Stimulated activated memory B cell treated with anti-CD40 and anti-IgM and Interleukin-4, amounts not matched to agents 10 μg/mL and 1 μg/mL and 100 μg/mL, for 72 hours (primary cell): Measurements from ENCODE around the gene RDH12.
"Not testable (repeated sequence)": the region's sequence is repeated elsewhere in the genome, so short reads cannot be mapped to it uniquely, and the experiment has no call there.

Experiments
- ATAC-seq: fragments of 150-1000 bp; cut with Tn5 transposase; 2 replicates; pipeline ENCODE4 v1.10.0; 2021
- H3K27ac Mint-ChIP-seq: one replicate; pipeline ENCODE4 v1.8.0; 2022; ENCODE audit warnings: mild to moderate bottlenecking, mixed read lengths
- H3K27me3 Mint-ChIP-seq: one replicate; pipeline ENCODE4 v1.8.0; 2022; ENCODE audit warnings: mixed read lengths
- H3K36me3 Mint-ChIP-seq: one replicate; pipeline ENCODE4 v1.8.0; 2022; ENCODE audit warnings: mixed read lengths
- H3K4me1 Mint-ChIP-seq: one replicate; pipeline ENCODE4 v1.8.0; 2022; ENCODE audit warnings: mixed read lengths
- H3K4me3 Mint-ChIP-seq: one replicate; pipeline ENCODE4 v1.8.0; 2022; ENCODE audit warnings: mild to moderate bottlenecking, moderate library complexity, mixed read lengths
- H3K9me3 Mint-ChIP-seq: one replicate; pipeline ENCODE4 v1.8.0; 2022; ENCODE audit warnings: mixed read lengths

The RDH12 gene

GRCh38 chr14:67701492-67701891 lies at the start of gene RDH12:
TSS of gene RDH12 (plus strand) at chr14:67701886. CDS start at chr14:67722643, 20,757 bp downstream.
- H3K9me3 Mint-ChIP-seq, H3K4me3 Mint-ChIP-seq, H3K36me3 Mint-ChIP-seq, H3K4me1 Mint-ChIP-seq, ATAC-seq, H3K27me3 Mint-ChIP-seq, H3K27ac Mint-ChIP-seq: not testable (repeated sequence)

DNA sequence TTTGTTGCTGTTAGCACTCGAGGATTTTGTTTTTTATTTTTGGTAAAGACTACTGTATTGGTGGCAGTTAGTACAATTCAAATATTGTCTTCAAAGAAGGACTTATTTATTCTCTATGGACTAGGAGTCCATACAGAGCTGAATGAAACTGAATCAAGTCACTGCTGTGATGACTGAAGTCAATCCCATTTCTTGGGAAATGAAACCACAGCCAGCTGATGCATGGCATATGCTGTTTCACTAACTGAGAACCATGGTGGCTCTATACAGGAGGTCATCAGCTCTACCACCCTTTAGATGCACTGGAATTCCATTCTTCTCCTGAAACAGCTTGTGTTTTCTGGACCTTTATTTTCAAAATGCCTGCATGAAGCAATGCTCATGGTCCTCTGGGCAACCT lies 49.5 kb upstream of the RDH12 start:
- no peaks in the 10 kb centered on the region for H3K4me1 Mint-ChIP-seq
- H3K36me3 Mint-ChIP-seq = peaks cover 44% of the 10 kb centered on the region
- no peaks in the 10 kb centered on the region for H3K9me3 Mint-ChIP-seq
- H3K27ac Mint-ChIP-seq = no peak overlapping the region
- H3K4me3 Mint-ChIP-seq = no peak overlapping the region
- ATAC-seq = no peak
- H3K27me3 Mint-ChIP-seq = no peaks in the 10 kb centered on the region

DNA sequence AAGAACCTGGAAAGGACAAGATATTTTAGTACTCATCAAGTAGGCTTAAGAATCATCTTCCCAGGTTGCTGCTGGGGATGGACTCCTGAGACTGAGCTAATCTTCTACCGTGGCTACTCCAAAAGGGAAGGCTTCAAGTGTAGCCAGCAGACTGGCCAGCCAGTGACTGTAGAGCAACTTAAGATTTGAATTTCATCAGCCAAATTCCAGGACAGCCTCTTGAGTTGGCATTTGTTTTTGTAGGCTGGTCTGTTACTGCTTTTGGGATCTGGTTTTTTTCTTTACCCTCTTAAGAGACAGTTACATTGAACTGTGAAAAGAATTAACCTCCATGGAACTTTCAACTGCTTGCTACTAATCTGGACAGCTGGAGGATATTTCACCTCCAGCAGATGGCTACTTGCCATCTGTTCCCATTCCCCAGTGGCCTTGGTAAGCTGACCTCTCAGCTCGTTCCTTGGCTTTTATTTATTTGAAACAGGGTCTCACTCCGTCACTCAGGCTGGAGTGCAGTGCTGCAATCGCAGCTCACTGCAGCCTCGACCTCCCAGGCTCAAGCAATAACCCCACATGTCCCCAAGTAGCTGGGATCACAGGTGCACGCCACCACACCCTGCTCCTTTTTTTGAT lies 47.9 kb upstream of the RDH12 start:
- H3K9me3 Mint-ChIP-seq = no peaks in the 10 kb centered on the region
- H3K4me1 Mint-ChIP-seq = no peaks in the 10 kb centered on the region
- peaks cover 52% of the 10 kb centered on the region for H3K36me3 Mint-ChIP-seq
- H3K27ac Mint-ChIP-seq = no peak overlapping the region
- no peak for ATAC-seq
- H3K27me3 Mint-ChIP-seq = no peaks in the 10 kb centered on the region
- no peak overlapping the region for H3K4me3 Mint-ChIP-seq

- Mint-ChIP-seq H3K27me3 (no peaks in the 10 kb centered on the region), H3K27ac (no peak overlapping the region), H3K4me1 (peaks cover 22% of the 10 kb centered on the region), H3K36me3 (peaks cover 8% of the 10 kb centered on the region), H3K9me3 (no peaks in the 10 kb centered on the region), H3K4me3 (no peak overlapping the region)
- ATAC-seq = no peak
Observed at GRCh38 chr14:67663633-67664032, 38.1 kb upstream of the RDH12 start.

- Mint-ChIP-seq H3K36me3 (peaks cover 5% of the 10 kb centered on the region), H3K9me3 (no peaks in the 10 kb centered on the region), H3K27ac (peak overlapping the region; percentile 71), H3K27me3 (no peaks in the 10 kb centered on the region), H3K4me3 (no peak overlapping the region), H3K4me1 (peaks cover 41% of the 10 kb centered on the region)
- ATAC-seq = no peak
Observed at GRCh38 chr14:67665868-67666267, 35.8 kb upstream of the RDH12 start.

DNA sequence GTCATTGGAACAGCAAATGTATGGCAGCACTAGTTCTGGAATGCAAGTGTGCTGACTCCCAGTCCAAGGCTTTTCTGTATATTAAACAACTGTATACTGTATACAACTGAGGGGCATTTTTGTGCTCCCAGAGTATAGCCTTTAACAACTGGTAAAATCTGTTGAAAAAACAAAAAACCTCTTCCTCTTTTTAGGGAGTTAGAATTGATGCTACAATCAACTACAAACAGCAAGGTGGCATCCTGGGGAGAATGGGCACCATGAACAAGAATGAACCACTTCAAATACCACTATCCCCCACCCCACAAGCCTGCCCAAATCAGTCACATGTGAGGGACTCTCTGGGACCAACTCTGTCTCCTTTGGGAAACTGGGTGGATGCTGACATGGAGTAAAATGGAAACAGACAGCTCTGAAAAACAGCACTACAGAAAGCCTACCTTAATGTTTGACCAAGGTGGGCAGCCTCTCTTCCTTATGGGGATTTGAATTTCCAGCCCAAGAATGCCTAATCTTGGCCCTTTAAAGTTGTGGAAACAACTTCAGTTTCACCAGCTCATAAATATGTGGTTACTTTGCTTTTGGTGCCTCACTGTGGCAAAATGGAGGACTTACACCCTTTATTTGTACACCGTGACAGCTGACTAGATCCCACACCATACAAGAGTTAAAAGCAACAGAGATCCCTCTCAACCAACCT lies 34.8 kb upstream of the RDH12 start:
- H3K27ac Mint-ChIP-seq = peak overlapping the region; percentile 71
- H3K4me1 Mint-ChIP-seq = peaks cover 41% of the 10 kb centered on the region
- no peak overlapping the region for H3K4me3 Mint-ChIP-seq
- H3K36me3 Mint-ChIP-seq = peaks cover 5% of the 10 kb centered on the region
- no peaks in the 10 kb centered on the region for H3K27me3 Mint-ChIP-seq
- no peaks in the 10 kb centered on the region for H3K9me3 Mint-ChIP-seq
- ATAC-seq = peak; percentile 73

DNA sequence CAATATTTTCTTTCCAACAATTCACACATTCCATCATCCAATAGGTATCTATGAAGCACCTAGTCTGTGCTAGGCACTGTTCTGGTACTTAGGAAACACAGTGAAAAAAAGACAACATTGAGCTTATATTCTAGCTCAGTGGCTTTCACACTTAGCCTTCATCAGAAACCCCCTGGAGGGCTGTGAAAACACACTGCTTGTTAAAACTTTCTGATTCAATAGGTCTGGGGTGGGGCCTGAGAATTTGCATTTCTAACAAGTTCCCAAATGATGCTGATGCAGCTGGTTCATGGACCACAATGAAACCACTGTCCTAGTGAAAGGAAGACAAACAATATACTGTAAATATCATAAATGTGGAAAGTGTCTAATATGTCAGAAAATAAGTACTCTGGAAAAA lies 33.1 kb upstream of the RDH12 start:
- Mint-ChIP-seq H3K4me3 (no peak overlapping the region), H3K9me3 (no peaks in the 10 kb centered on the region), H3K36me3 (no peaks in the 10 kb centered on the region), H3K4me1 (peaks cover 57% of the 10 kb centered on the region), H3K27ac (peak overlapping the region; percentile 64), H3K27me3 (no peaks in the 10 kb centered on the region)
- ATAC-seq = no peak

- no peak for ATAC-seq
- H3K36me3 Mint-ChIP-seq = peaks cover 17% of the 10 kb centered on the region
- H3K4me1 Mint-ChIP-seq = peaks cover 53% of the 10 kb centered on the region
- H3K4me3 Mint-ChIP-seq = peak overlapping the region; percentile 89
- peak overlapping the region; percentile 94 for H3K27ac Mint-ChIP-seq
- no peaks in the 10 kb centered on the region for H3K27me3 Mint-ChIP-seq
- H3K9me3 Mint-ChIP-seq = no peaks in the 10 kb centered on the region
Observed at GRCh38 chr14:67673451-67673850, 28.2 kb upstream of the RDH12 start.

GRCh38 chr14:67674139-67674479 lies 27.6 kb upstream of the RDH12 start:
- peaks cover 46% of the 10 kb centered on the region for H3K4me1 Mint-ChIP-seq

DNA sequence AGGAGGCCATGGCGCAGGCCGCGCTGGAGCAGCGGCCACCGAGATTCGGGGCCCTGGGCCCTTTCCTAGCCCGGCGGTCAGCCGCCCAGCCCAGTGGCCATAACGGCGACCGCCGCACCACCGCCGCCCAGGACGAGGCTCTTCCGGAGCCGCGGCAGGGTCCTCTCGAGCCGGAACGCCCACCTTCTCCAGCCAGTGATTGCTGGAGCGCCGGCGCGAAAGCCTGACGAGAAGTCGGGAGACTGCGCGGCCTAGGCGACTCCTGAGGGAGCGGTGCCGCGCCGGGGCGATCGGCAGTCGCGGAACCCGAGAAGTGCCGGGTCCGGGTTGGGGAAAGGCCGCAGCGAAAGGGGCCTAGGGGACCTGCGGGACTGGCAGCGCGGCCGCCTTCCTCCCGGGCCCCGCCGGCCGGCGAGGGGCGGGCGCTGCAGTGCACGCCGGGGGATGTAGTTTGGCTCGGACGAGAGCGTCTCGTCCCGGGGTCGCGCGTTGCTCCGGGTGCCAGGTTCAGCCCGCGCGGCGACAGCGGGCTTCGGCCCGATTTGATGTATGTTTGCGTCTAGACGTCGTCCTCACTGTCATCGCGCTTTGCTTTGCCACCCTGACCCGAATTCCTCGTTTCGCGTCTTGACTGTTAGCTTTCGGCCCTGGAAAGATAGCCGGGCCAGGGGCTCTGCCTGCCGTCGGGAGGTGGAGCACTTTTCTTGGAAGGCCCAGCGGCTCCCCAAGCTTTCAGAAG lies 27.0 kb upstream of the RDH12 start, which contains the start of gene VTI1B:
TSS of gene VTI1B (minus strand) at position 153 of the 739 bp plus-strand sequence. CDS start at position 10, 143 bp downstream.
- no peaks in the 10 kb centered on the region for H3K9me3 Mint-ChIP-seq
- peak within 1 kb of the TSS; percentile 89 for H3K4me3 Mint-ChIP-seq
- H3K4me1 Mint-ChIP-seq = peaks cover 41% of the 10 kb centered on the region
- H3K27me3 Mint-ChIP-seq = no peaks in the 10 kb centered on the region
- H3K36me3 Mint-ChIP-seq = peaks cover 23% of the 10 kb centered on the region
- ATAC-seq = peak; percentile 98
- H3K27ac Mint-ChIP-seq = peak within 1 kb of the TSS; percentile 94

More at GRCh38 chr14:67674139-67674479, 27.6 kb upstream of the RDH12 start:
- H3K4me3 Mint-ChIP-seq = peak overlapping the region; percentile 89
- H3K27ac Mint-ChIP-seq = peak overlapping the region; percentile 94
- peak; percentile 69 for ATAC-seq
- H3K36me3 Mint-ChIP-seq = peaks cover 23% of the 10 kb centered on the region
- no peaks in the 10 kb centered on the region for H3K9me3 Mint-ChIP-seq
- H3K27me3 Mint-ChIP-seq = no peaks in the 10 kb centered on the region

- Mint-ChIP-seq H3K9me3 (no peaks in the 10 kb centered on the region), H3K36me3 (peaks cover 23% of the 10 kb centered on the region), H3K27ac (peak overlapping the region; percentile 94), H3K4me3 (peak overlapping the region; percentile 89), H3K4me1 (peaks cover 38% of the 10 kb centered on the region), H3K27me3 (no peaks in the 10 kb centered on the region)
- no peak for ATAC-seq
Observed at GRCh38 chr14:67675219-67675582, 26.5 kb upstream of the RDH12 start.

DNA sequence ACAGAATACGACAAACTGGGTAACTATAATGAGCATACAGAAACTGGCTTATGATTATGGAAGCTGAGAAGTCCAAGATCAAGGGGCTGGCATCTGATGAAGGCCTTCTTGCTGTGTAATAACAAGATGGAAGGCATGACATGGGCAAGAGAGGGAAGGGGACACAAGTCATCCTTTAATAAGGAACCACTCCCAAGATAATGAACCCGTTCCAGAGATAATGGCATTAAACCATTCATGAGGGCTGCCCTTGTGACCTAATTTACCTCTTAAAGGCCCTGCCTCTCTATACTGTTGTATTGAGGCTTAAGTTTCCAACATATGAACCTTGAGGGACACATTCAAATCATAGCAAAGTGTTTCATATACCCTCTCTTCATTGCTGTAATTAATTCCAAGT lies 22.7 kb upstream of the RDH12 start:
- Mint-ChIP-seq H3K4me3 (no peak overlapping the region), H3K4me1 (peaks cover 30% of the 10 kb centered on the region), H3K36me3 (peaks cover 46% of the 10 kb centered on the region), H3K27ac (no peak overlapping the region), H3K9me3 (no peaks in the 10 kb centered on the region), H3K27me3 (no peaks in the 10 kb centered on the region)
- no peak for ATAC-seq

- H3K27ac Mint-ChIP-seq = peak overlapping the region; percentile 58
- ATAC-seq = peak; percentile 92
- H3K27me3 Mint-ChIP-seq = no peaks in the 10 kb centered on the region
- H3K9me3 Mint-ChIP-seq = no peaks in the 10 kb centered on the region
- peaks cover 54% of the 10 kb centered on the region for H3K36me3 Mint-ChIP-seq
- H3K4me1 Mint-ChIP-seq = peaks cover 29% of the 10 kb centered on the region
- no peak overlapping the region for H3K4me3 Mint-ChIP-seq
Observed at GRCh38 chr14:67680121-67680602, 21.5 kb upstream of the RDH12 start.

DNA sequence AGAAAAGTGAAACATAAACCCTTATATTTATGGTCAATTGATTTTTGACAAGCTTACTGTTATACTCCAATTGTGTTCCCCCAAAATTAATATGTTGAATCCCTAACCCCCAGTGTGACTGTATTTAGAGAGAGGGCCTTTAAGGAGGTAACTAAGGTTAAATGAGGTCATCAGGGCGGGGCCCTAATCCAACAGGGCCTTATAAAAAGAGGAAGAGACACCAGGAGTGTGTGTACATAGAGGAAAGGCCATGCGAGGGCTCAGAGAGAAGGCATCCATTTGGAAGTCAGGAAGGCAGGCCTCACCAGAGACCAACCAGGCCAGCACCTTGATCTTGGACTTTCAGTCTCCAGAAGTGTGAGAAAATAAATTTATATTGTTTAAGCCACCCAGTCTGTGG lies 20.7 kb upstream of the RDH12 start:
- no peaks in the 10 kb centered on the region for H3K27me3 Mint-ChIP-seq
- peaks cover 29% of the 10 kb centered on the region for H3K4me1 Mint-ChIP-seq
- peak overlapping the region; percentile 58 for H3K27ac Mint-ChIP-seq
- peaks cover 61% of the 10 kb centered on the region for H3K36me3 Mint-ChIP-seq
- ATAC-seq = peak; percentile 53
- no peak overlapping the region for H3K4me3 Mint-ChIP-seq
- H3K9me3 Mint-ChIP-seq = no peaks in the 10 kb centered on the region

DNA sequence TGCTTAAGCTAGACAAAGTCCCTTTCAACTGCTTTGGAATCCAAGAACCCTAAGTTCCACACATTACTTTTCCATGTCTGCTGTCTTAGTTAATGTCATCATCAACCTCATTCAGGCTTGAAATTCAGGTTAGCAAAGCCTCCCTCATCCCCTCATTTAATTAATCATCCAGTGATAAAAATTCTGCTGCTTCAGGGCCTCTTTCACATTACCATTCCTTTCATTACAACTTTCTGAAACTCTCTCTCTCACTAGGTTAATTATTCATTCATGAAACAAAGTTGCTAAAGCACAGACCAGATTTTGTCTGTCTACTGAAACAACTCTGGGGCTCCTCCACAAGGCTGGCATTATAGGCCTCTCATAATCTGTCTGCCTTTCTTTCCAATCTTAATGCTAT lies 17.8 kb upstream of the RDH12 start:
- Mint-ChIP-seq H3K4me3 (no peak overlapping the region), H3K27ac (no peak overlapping the region), H3K27me3 (no peaks in the 10 kb centered on the region), H3K4me1 (peaks cover 22% of the 10 kb centered on the region), H3K9me3 (no peaks in the 10 kb centered on the region), H3K36me3 (peaks cover 67% of the 10 kb centered on the region)
- ATAC-seq = no peak
